HG02973 (cell line): ENCODE results near the gene ALOX5.

Source experiments
- ATAC-seq: cut with Tn5 transposase; IDR thresholded peaks from one replicate; pipeline ENCODE4 v1.9.1; 2021; ENCODE audit warnings: moderate library complexity; ENCODE audit not compliant: unreplicated experiment

The ALOX5 gene

GRCh38 chr10:45422866-45423659 is 49.0 kb downstream of the ALOX5 start:
- no peak for ATAC-seq

- ATAC-seq, result no peak
Observed at GRCh38 chr10:45423976-45424499, 50.0 kb downstream of the ALOX5 start.

GRCh38 chr10:45424668-45425404 is 50.8 kb downstream of the ALOX5 start:
- ATAC-seq, result no peak

- no peak for ATAC-seq
Observed at GRCh38 chr10:45425621-45426563, 51.9 kb downstream of the ALOX5 start.

- ATAC-seq, result no peak
Observed at GRCh38 chr10:45427262-45427969, 53.4 kb downstream of the ALOX5 start.

GRCh38 chr10:45427970-45428366 is 54.0 kb downstream of the ALOX5 start:
- ATAC-seq, result no peak

GRCh38 chr10:45428611-45429510 is 54.8 kb downstream of the ALOX5 start:
- no peak for ATAC-seq

GRCh38 chr10:45429790-45430189 is 55.8 kb downstream of the ALOX5 start:
- ATAC-seq, result no peak

GRCh38 chr10:45432113-45432512 is 58.1 kb downstream of the ALOX5 start:
- ATAC-seq, result no peak

DNA sequence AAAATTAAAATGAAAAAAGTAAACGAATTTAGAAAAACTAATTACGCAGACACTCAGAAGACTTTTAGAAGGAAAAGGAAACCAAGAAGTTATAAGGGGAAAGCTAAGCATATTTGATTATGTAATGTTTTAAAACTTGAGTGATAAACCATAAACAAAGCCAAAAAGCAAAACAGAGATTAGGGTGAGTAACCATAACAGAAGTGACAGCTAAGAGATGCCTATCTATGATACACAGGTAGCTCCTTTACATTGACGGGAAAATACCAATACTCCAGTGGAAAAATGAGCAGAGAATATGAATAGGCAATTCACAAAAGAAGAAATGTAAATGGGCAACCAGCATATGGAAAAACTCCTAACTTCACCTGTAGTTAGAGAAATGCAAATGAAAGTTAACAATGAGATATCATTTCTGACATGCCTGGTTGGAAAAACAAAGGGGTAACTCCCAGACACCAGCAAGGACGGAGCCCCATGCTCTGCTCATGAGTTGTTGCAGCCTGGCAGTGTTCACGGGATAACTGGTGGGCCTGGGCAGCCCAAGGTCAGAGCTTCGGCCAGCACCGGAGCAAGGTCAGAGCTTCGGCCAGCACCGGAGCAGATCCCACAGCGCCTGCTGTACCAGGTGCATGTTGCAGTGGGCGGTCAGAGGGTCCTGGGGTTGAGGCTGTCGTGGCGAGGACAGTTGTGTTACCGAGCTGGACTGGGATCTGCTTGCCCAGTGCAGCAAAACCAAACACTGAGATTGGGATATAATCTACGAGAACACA is 58.9 kb downstream of the ALOX5 start:
- no peak for ATAC-seq

GRCh38 chr10:45433716-45434469 is 59.9 kb downstream of the ALOX5 start:
- peak; percentile 89 for ATAC-seq

GRCh38 chr10:45437587-45438465 is 63.8 kb downstream of the ALOX5 start:
- ATAC-seq, result no peak

DNA sequence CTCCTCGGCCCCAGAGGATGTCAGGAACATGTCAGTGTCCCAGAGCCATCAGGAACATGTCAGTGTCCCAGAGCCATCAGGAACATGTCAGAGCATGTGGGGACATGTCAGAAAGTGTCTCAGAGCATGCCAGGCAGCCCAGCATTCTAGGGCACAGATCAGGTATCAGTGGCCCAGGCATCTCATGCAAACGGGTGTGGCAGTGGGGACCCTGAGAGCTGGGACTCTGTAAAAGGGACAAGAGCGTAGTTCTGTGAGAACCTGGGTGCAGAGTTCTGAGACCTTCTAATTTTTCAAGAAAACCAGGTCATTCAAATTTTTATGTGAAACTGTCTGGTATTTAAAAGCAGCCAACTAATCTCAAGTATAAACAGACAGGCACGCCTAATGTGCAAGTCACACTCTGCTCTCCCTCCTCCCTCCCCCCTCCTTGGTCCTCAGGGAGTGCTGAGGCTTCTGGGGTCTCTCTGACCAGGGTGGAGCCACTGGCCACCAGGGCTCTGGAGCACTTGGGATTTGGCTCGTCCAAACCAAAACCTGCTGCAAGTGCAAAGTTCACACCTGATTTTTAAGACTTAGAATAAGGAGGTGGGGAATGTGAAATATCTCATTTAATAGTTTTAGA is 64.6 kb downstream of the ALOX5 start:
- ATAC-seq, result no peak

DNA sequence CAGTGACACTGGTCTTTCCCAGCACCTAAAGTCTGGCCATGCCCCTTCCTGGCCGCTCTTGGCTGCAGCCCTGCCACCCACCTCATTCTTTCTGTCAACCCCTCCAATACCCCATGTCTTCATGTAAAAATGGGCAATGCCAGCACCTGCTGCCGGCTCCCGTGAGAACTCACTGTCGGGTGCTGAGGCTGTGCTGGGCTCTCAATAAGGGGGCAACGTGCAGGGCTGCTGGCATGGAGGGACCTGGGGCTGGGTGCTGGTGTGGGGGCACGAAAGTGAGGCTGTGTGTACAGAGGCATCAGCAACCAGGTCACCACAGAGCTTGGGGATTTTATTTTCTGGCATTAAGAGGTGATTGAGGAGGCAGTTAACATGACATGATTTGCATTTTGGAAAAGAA is 65.3 kb downstream of the ALOX5 start:
- ATAC-seq, result no peak

GRCh38 chr10:45439873-45440272 is 65.9 kb downstream of the ALOX5 start:
- ATAC-seq, result no peak

GRCh38 chr10:45440511-45441062 is 66.6 kb downstream of the ALOX5 start:
- no peak for ATAC-seq
